Endothelial cell of umbilical vein (primary cell): Measurements from ENCODE around the gene AKAP5. TPM values are rescaled to one million over a fixed set of nuclear protein-coding genes. Genes with fewer than 3 reads are reported as not detected.

ENCODE experiments used
- BruUV-seq: library from RNA; stranded (reverse); fragments of 400-500 nt; replicated peaks from 2 replicates; lab custom pipeline; 2021; lab: Mats Ljungman, UMichigan
- CTCF ChIA-PET: fragments of 300-600, 350-600 bp; sonication (Branson Sonifier 250); formaldehyde crosslinking; loops from one replicate; lab custom pipeline; 2021; ENCODE audit warnings: antibody characterized with exemption, inconsistent platforms; lab: Charles Lee
- POLR2A ChIA-PET: fragments of 300-600, 350-600 bp; sonication (Branson Sonifier 250); formaldehyde crosslinking; loops from one replicate; lab custom pipeline; 2021; ENCODE audit warnings: antibody characterized with exemption, inconsistent platforms; lab: Charles Lee
- DNase-seq: peaks from one replicate; pipeline ENCODE4 v3.0.0-alpha.2; 2011; ENCODE audit warnings: low read depth, low spot score
- FAIRE-seq: peaks from 2 replicates; lab custom pipeline; 2011; peaks lifted over from hg19 to GRCh38; lab: Jason Lieb, UNC
- H2AFZ ChIP-seq: 2 replicates; pipeline ENCODE4 v1.6.0; 2012; ENCODE audit warnings: low read depth, low read length, control low read depth, inconsistent platforms
- H3K27ac ChIP-seq: 2 replicates; pipeline ENCODE4 v1.5.1; 2011; ENCODE audit warnings: low read depth, mild to moderate bottlenecking, control low read depth, low read length, moderate library complexity; ENCODE audit not compliant: insufficient read depth
- H3K27me3 ChIP-seq, 2 experiments: 2 replicates each; pipeline versions ENCODE4 v1.6.0 to v1.6.1; 2011; ENCODE audit warnings: low read length in 2 of 2, mixed read lengths in 1 of 2; ENCODE audit not compliant: control insufficient read depth in 2 of 2, insufficient read depth in 2 of 2
- H3K36me3 ChIP-seq, 2 experiments: 2 replicates in 1 of 2; 3 replicates in 1 of 2; pipeline ENCODE4 v1.5.1; 2011; ENCODE audit warnings: low read length in 2 of 2, mild to moderate bottlenecking in 1 of 2, moderate library complexity in 1 of 2; ENCODE audit not compliant: control insufficient read depth in 2 of 2, insufficient read depth in 2 of 2; ENCODE audit errors: extremely low read depth in 1 of 2
- H3K4me1 ChIP-seq: 3 replicates; pipeline ENCODE4 v1.5.1; 2011; ENCODE audit warnings: mild to moderate bottlenecking, low read length; ENCODE audit not compliant: control insufficient read depth, insufficient read depth; ENCODE audit errors: extremely low read depth
- H3K4me2 ChIP-seq: 2 replicates; pipeline ENCODE4 v1.6.1; 2011; ENCODE audit warnings: low read length, control low read depth, mixed read lengths; ENCODE audit not compliant: insufficient read depth
- H3K4me3 ChIP-seq, 3 experiments: fragments of 200-600 bp in 1 of 3; sonication (generic), shearing (Covaris generic) in 1 of 3; replicated peaks in 1 of 3; 2 replicates each; pipeline ENCODE4 v1.5.1; 2011 to 2016; ENCODE audit warnings: control low read depth in 3 of 3, low read length in 3 of 3, mild to moderate bottlenecking in 2 of 3, inconsistent platforms in 1 of 3, low read depth in 1 of 3, moderate library complexity in 1 of 3; ENCODE audit not compliant: insufficient read depth in 1 of 3
- H3K79me2 ChIP-seq: 2 replicates; pipeline ENCODE4 v1.6.0; 2012; ENCODE audit warnings: low read length, inconsistent platforms; ENCODE audit not compliant: control insufficient read depth, insufficient read depth
- H3K9ac ChIP-seq: replicated peaks from 2 replicates; pipeline ENCODE3; 2011; ENCODE audit warnings: low read length, control low read depth; ENCODE audit not compliant: insufficient read depth; ENCODE audit errors: extremely low read depth
- H3K9me1 ChIP-seq: replicated peaks from 3 replicates; pipeline ENCODE4 v1.6.0; 2011; ENCODE audit warnings: mild to moderate bottlenecking, low read length; ENCODE audit not compliant: control insufficient read depth, insufficient read depth; ENCODE audit errors: extremely low read depth
- H3K9me3 ChIP-seq: replicated peaks from 2 replicates; pipeline ENCODE4 v1.5.1; 2012; ENCODE audit warnings: low read length, inconsistent platforms; ENCODE audit not compliant: control insufficient read depth, insufficient read depth
- H4K20me1 ChIP-seq: replicated peaks from 2 replicates; pipeline ENCODE3; 2011; ENCODE audit warnings: mild to moderate bottlenecking, low read length; ENCODE audit not compliant: control insufficient read depth, insufficient read depth; ENCODE audit errors: extremely low read depth
- CTCF ChIP-seq, 2 donors: IDR thresholded peaks; 1 replicate in 1 of 2; 2 replicates in 1 of 2; pipeline ENCODE4 v1.5.1; 2011; ENCODE audit warnings: low read length in 2 of 2, mild to moderate bottlenecking in 2 of 2, moderate library complexity in 2 of 2, control low read depth in 1 of 2, inconsistent platforms in 1 of 2, low read depth in 1 of 2; ENCODE audit not compliant: insufficient read depth in 1 of 2; ENCODE audit errors: extremely low read depth in 1 of 2
- JUN ChIP-seq: IDR thresholded peaks from 2 replicates; pipeline ENCODE4 v1.6.1; 2011; ENCODE audit warnings: borderline replicate concordance, low read depth; ENCODE audit not compliant: insufficient read length, insufficient read depth
- MAX ChIP-seq: IDR thresholded peaks from 2 replicates; pipeline ENCODE4 v1.6.1; 2011; ENCODE audit not compliant: insufficient read depth, insufficient read length
- dilution Hi-C: fragments of 300-500 bp; cut with MboI; formaldehyde crosslinking; loops from one replicate; pipeline ENCODE4 v1.15.0; 2019; ENCODE audit warnings: low sequenced_read_pairs; ENCODE audit not compliant: extremely low pct_ligation_motif_present
- intact Hi-C: fragments of 100-400 bp; cut with micrococcal nuclease; formaldehyde crosslinking; loops from one replicate; pipeline ENCODE4 v1.10.0; 2022
- polyA plus RNA-seq, 4 experiments: library from polyadenylated mRNA; depleted of rRNA in 3 of 4; stranded (reverse) in 3 of 4; unstranded in 1 of 4; fragments of >200 nt; gene quantifications; 2 replicates each; pipeline versions ENCODE4 v1.2.1 to v1.2.3, GENCODE V29; 2011 to 2012; ENCODE audit warnings: missing spikeins in 1 of 4
- total RNA-seq: library from RNA; stranded (reverse); gene quantifications from 2 replicates; pipeline ENCODE4 v1.2.3, GENCODE V29; 2021

Gene AKAP5
- total and polyA plus RNA-seq, 2 donors (not counting 3 experiments of a cell fraction or from before 2014, with no cell fraction given): 0.10 to 0.75 TPM

GRCh38 chr14:64416348-64416932 is 48.9 kb upstream of the AKAP5 start:
- POLR2A ChIA-PET: no interaction called here

More at GRCh38 chr14:64416348-64416932, 48.9 kb upstream of the AKAP5 start:
- H3K27ac ChIP-seq: no peak overlapping the region
- intact Hi-C loops: no loop called here
- H3K4me2 ChIP-seq: no peak overlapping the region
- BruUV-seq: no TSS peak
- no peaks in the 10 kb centered on the region for H3K27me3 ChIP-seq
- no peaks in the 10 kb centered on the region for H3K4me1 ChIP-seq
- dilution Hi-C loops: no loop called here
- no peak overlapping the region for H3K4me3 ChIP-seq
- H3K79me2 ChIP-seq: no peaks in the 10 kb centered on the region
- FAIRE-seq (no peak), DNase-seq (no peak)
- no peaks in the 10 kb centered on the region for H3K9me1 ChIP-seq
- no peaks in the 10 kb centered on the region for H4K20me1 ChIP-seq
- CTCF ChIA-PET: interaction anchor here (3.9 kb wide), 1 partner anchor 14 kb away, joined by 25 read pairs; no protein-coding TSS in a partner anchor
- no peak overlapping the region for H3K9ac ChIP-seq
- no peaks in the 10 kb centered on the region for H3K9me3 ChIP-seq
- H3K36me3 ChIP-seq: peaks cover 7 to 16% of the 10 kb centered on the region in 2 experiments
- TF ChIP-seq MAX (no peak), CTCF (IDR thresholded peaks at IDR 0.05; ENCODE audit: extremely low read depth in 1 of 2, insufficient read depth in 1 of 2, low read depth in 1 of 2, low read length in 2 of 2) (no peak), JUN (no peak)
- no peak overlapping the region for H2AFZ ChIP-seq
